Neural cell (in vitro differentiated cells): ENCODE measurements around the gene MEP1B. TPM values are rescaled to one million over a fixed set of nuclear protein-coding genes. Genes with fewer than 3 reads are reported as not detected.
"Not testable (repeated sequence)": the region's sequence is repeated elsewhere in the genome, so short reads cannot be mapped to it uniquely, and the experiment has no call there.

Source experiments
- H2AFZ ChIP-seq: fragments of 200-600, 300-800 bp; sonication (generic), shearing (Covaris generic); 2 replicates; pipeline ENCODE4 v1.6.0; 2014; ENCODE audit warnings: low read depth, mild to moderate bottlenecking, antibody characterized with exemption, low read length, moderate library complexity
- H3F3A ChIP-seq: fragments of 200-600 bp; shearing (Covaris generic); 2 replicates; pipeline ENCODE4 v1.6.1; 2016; ENCODE audit warnings: mild to moderate bottlenecking, moderate library complexity, mixed read lengths, antibody characterized with exemption, low read length; ENCODE audit not compliant: insufficient read depth, poor library complexity, severe bottlenecking
- H3K27ac ChIP-seq: fragments of 200-600, 300-800 bp; sonication (generic), shearing (Covaris generic); 2 replicates; pipeline ENCODE4 v1.5.1; 2014; ENCODE audit warnings: mild to moderate bottlenecking, low read length, moderate library complexity
- H3K27me3 ChIP-seq: fragments of 300-800, 200-600 bp; sonication (generic), shearing (Covaris generic); 2 replicates; pipeline ENCODE4 v1.6.0; 2014; ENCODE audit warnings: mild to moderate bottlenecking, low read depth, low read length, moderate library complexity; ENCODE audit not compliant: insufficient read depth
- H3K36me3 ChIP-seq: fragments of 300-800, 200-600 bp; sonication (generic), shearing (Covaris generic); 2 replicates; pipeline ENCODE4 v1.5.1; 2014; ENCODE audit warnings: mild to moderate bottlenecking, antibody characterized with exemption, low read length, moderate library complexity; ENCODE audit not compliant: insufficient read depth
- H3K4me2 ChIP-seq: fragments of 300-800, 200-600 bp; sonication (generic), shearing (Covaris generic); 2 replicates; pipeline ENCODE4 v1.6.0; 2014; ENCODE audit warnings: mild to moderate bottlenecking, low read length
- H3K4me3 ChIP-seq: fragments of 300-800, 200-600 bp; sonication (generic), shearing (Covaris generic); 2 replicates; pipeline ENCODE4 v1.5.1; 2014; ENCODE audit warnings: mild to moderate bottlenecking, low read length, moderate library complexity
- H3K79me2 ChIP-seq: fragments of 200-600 bp; shearing (Covaris generic); replicated peaks from 2 replicates; pipeline ENCODE4 v1.6.0; 2014; ENCODE audit warnings: mild to moderate bottlenecking, low read length, moderate library complexity; ENCODE audit not compliant: insufficient read depth
- H3K9ac ChIP-seq: fragments of 300-800, 200-600 bp; sonication (generic), shearing (Covaris generic); 2 replicates; pipeline ENCODE4 v1.6.1; 2016; ENCODE audit warnings: mild to moderate bottlenecking, low read length, mixed read lengths
- H3K9me2 ChIP-seq: fragments of 200-600 bp; shearing (Covaris generic); 2 replicates; pipeline ENCODE4 v1.6.1; 2016; ENCODE audit warnings: mild to moderate bottlenecking, low read length, mixed read lengths; ENCODE audit not compliant: insufficient read depth
- H3K9me3 ChIP-seq: fragments of 200-600, 300-800 bp; sonication (generic), shearing (Covaris generic); 2 replicates; pipeline ENCODE4 v1.6.1; 2016; ENCODE audit warnings: mild to moderate bottlenecking, mixed run types, low read length, moderate library complexity, mixed read lengths
- H4K20me1 ChIP-seq: fragments of 200-600 bp; shearing (Covaris generic); 2 replicates; pipeline ENCODE4 v1.6.1; 2016; ENCODE audit warnings: mild to moderate bottlenecking, mixed run types; ENCODE audit not compliant: insufficient read depth
- EP300 ChIP-seq: fragments of 450-650 bp; conservative IDR thresholded peaks from 2 replicates; pipeline ENCODE4 v1.6.1; 2014; ENCODE audit warnings: antibody characterized with exemption, mild to moderate bottlenecking, moderate library complexity; ENCODE audit not compliant: poor library complexity, severe bottlenecking
- EZH2 ChIP-seq: fragments of 200-600, 300-800 bp; shearing (Covaris generic), sonication (generic); IDR thresholded peaks from 2 replicates; pipeline ENCODE4 v1.6.1; 2014; ENCODE audit warnings: antibody characterized with exemption, low read length, borderline replicate concordance, mild to moderate bottlenecking; ENCODE audit not compliant: insufficient read depth, poor library complexity, severe bottlenecking
- MXI1 ChIP-seq: fragments of 450-650 bp; conservative IDR thresholded peaks from 2 replicates; pipeline ENCODE4 v1.6.1; 2014; ENCODE audit warnings: antibody characterized with exemption, mild to moderate bottlenecking; ENCODE audit not compliant: poor library complexity, severe bottlenecking
- POLR2AphosphoS5 ChIP-seq: IDR thresholded peaks from 2 replicates; pipeline ENCODE4 v1.6.1; 2012
- RAD21 ChIP-seq: fragments of 450-650 bp; conservative IDR thresholded peaks from 2 replicates; pipeline ENCODE4 v1.6.1; 2014; ENCODE audit warnings: antibody characterized with exemption, mild to moderate bottlenecking, moderate library complexity
- SMC3 ChIP-seq: fragments of 450-650 bp; conservative IDR thresholded peaks from 2 replicates; pipeline ENCODE4 v1.6.1; 2014; ENCODE audit warnings: antibody characterized with exemption, mild to moderate bottlenecking, moderate library complexity; ENCODE audit not compliant: poor library complexity
- TAF1 ChIP-seq: IDR thresholded peaks from 2 replicates; pipeline ENCODE4 v1.6.1; 2012; ENCODE audit warnings: low read depth
- polyA plus RNA-seq: library from polyadenylated mRNA; depleted of rRNA; stranded (reverse); fragments of >200 nt; gene quantifications from 2 replicates; pipeline ENCODE4 v1.2.3, GENCODE V29; 2014
- TF ChIP-seq, protein P1 (sequence below): fragments of 450-650 bp; IDR thresholded peaks from 2 replicates; pipeline ENCODE4 v1.5.1; 2014; ENCODE audit warnings: antibody characterized with exemption, mild to moderate bottlenecking, moderate library complexity; ENCODE audit not compliant: poor library complexity, severe bottlenecking
- TF ChIP-seq, protein P2 (sequence below): IDR thresholded peaks from 2 replicates; pipeline ENCODE4 v1.6.1; 2012; ENCODE audit warnings: borderline replicate concordance

MEP1B gene
- polyA plus RNA-seq, 1 donor from 2014 or later: not detected

DNA sequence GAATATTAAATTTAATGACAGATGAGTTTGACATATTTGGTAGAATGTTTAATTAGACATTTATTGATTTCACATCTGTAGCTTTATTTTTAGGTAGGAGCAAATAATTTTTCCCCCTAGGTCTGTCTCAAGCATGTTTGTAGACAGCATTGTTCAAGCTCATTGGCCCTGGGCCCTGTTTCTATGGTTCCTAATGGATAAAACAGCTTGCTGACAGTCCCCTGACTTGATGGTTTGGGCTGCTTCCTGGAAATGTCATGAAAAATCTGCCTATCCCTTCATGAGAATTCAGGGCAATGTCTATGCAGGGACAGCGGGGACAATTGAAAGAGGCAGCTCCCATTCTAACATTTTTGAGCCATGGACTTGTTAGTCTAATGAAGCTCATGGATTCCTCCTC is 14.6 kb upstream of the MEP1B start:
- no peaks in the 10 kb centered on the region for H3K79me2 ChIP-seq
- no peaks in the 10 kb centered on the region for H4K20me1 ChIP-seq
- no peaks in the 10 kb centered on the region for H3K9me2 ChIP-seq
- no peak overlapping the region for H3K4me3 ChIP-seq
- no peak overlapping the region for H3K4me2 ChIP-seq
- H2AFZ ChIP-seq: no peak overlapping the region
- H3K36me3 ChIP-seq: no peaks in the 10 kb centered on the region
- TF ChIP-seq EP300 (no peak), POLR2AphosphoS5 (no peak), RAD21 (no peak), MXI1 (no peak), EZH2 (no peak), TAF1 (no peak), SMC3 (no peak)
- TF ChIP-seq, protein P1, sequence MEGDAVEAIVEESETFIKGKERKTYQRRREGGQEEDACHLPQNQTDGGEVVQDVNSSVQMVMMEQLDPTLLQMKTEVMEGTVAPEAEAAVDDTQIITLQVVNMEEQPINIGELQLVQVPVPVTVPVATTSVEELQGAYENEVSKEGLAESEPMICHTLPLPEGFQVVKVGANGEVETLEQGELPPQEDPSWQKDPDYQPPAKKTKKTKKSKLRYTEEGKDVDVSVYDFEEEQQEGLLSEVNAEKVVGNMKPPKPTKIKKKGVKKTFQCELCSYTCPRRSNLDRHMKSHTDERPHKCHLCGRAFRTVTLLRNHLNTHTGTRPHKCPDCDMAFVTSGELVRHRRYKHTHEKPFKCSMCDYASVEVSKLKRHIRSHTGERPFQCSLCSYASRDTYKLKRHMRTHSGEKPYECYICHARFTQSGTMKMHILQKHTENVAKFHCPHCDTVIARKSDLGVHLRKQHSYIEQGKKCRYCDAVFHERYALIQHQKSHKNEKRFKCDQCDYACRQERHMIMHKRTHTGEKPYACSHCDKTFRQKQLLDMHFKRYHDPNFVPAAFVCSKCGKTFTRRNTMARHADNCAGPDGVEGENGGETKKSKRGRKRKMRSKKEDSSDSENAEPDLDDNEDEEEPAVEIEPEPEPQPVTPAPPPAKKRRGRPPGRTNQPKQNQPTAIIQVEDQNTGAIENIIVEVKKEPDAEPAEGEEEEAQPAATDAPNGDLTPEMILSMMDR: no peak
- TF ChIP-seq, protein P2, sequence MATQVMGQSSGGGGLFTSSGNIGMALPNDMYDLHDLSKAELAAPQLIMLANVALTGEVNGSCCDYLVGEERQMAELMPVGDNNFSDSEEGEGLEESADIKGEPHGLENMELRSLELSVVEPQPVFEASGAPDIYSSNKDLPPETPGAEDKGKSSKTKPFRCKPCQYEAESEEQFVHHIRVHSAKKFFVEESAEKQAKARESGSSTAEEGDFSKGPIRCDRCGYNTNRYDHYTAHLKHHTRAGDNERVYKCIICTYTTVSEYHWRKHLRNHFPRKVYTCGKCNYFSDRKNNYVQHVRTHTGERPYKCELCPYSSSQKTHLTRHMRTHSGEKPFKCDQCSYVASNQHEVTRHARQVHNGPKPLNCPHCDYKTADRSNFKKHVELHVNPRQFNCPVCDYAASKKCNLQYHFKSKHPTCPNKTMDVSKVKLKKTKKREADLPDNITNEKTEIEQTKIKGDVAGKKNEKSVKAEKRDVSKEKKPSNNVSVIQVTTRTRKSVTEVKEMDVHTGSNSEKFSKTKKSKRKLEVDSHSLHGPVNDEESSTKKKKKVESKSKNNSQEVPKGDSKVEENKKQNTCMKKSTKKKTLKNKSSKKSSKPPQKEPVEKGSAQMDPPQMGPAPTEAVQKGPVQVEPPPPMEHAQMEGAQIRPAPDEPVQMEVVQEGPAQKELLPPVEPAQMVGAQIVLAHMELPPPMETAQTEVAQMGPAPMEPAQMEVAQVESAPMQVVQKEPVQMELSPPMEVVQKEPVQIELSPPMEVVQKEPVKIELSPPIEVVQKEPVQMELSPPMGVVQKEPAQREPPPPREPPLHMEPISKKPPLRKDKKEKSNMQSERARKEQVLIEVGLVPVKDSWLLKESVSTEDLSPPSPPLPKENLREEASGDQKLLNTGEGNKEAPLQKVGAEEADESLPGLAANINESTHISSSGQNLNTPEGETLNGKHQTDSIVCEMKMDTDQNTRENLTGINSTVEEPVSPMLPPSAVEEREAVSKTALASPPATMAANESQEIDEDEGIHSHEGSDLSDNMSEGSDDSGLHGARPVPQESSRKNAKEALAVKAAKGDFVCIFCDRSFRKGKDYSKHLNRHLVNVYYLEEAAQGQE: no peak
- no peak overlapping the region for H3K27ac ChIP-seq
- H3K9ac ChIP-seq: no peak overlapping the region
- no peaks in the 10 kb centered on the region for H3K27me3 ChIP-seq
- no peaks in the 10 kb centered on the region for H3F3A ChIP-seq
- no peaks in the 10 kb centered on the region for H3K9me3 ChIP-seq

DNA sequence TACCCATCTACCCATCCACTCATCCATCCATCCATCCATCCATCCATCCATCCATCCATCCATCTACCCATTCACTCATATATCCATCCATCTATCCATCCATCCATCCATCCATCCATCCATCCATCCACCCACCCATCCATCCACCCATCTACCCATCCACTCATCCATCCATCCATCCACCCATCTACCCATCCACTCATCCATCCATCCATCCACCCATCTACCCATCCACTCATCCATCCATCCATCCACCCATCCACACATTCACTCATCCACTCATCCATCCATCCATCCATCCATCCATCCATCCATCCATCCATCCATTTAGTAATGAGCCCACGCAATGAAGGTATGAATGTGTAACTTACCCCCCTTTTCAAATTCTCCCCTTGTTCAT is 13.1 kb upstream of the MEP1B start:
- not testable (repeated sequence) for H3K9ac ChIP-seq, H3K9me2 ChIP-seq, H4K20me1 ChIP-seq, H3K4me2 ChIP-seq, H3F3A ChIP-seq, H3K79me2 ChIP-seq, H2AFZ ChIP-seq, H3K9me3 ChIP-seq, H3K27ac ChIP-seq, H3K4me3 ChIP-seq, H3K27me3 ChIP-seq, H3K36me3 ChIP-seq

DNA sequence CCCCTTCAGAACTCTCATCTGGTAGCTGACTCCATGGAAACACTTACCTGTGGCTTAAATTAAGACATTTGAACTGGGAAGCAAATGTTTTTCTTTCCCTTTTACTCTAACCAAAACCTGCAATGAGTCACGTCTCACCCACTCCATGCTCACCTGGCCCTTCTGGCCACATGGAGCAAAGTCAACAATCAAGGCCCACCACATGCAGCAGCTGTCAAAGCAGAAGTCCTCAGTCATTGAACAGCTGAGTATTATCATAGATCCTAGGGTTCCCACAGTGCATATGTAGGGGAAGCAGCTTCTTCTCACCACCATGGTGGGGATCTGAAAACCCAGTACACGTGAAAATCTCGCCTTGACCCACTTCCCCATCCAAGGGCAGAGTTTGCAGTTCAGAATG is 12.3 kb upstream of the MEP1B start:
- no peak overlapping the region for H3K27ac ChIP-seq
- no peak for TF ChIP-seq MXI1
- TF ChIP-seq EP300: no peak
- no peaks in the 10 kb centered on the region for H3F3A ChIP-seq

More for the DNA sequence above, 12.3 kb upstream of the MEP1B start:
- Histone ChIP-seq H3K27me3 (no peaks in the 10 kb centered on the region), H3K9ac (no peak overlapping the region), H3K36me3 (no peaks in the 10 kb centered on the region), H3K9me3 (no peaks in the 10 kb centered on the region), H4K20me1 (no peaks in the 10 kb centered on the region), H3K4me2 (no peak overlapping the region), H2AFZ (no peak overlapping the region), H3K9me2 (no peaks in the 10 kb centered on the region), H3K4me3 (no peak overlapping the region), H3K79me2 (no peaks in the 10 kb centered on the region)
